ENCODE data around the gene NUFIP1. TPM values are rescaled to one million over a fixed set of nuclear protein-coding genes. Genes with fewer than 3 reads are reported as not detected.

The NUFIP1 gene
- total RNA-seq, 1 donor from 2014 or later, result 4.2 TPM

Other genes with a start within 250 kb of the NUFIP1 start
- gene GPALPP1, start 67 bp upstream of the NUFIP1 start, total RNA-seq, result 24.4 TPM
- gene GTF2F2, start 131.0 kb upstream of the NUFIP1 start, total RNA-seq, result 14.6 TPM
- not detected for gene KCTD4, start 211.6 kb upstream of the NUFIP1 start, total RNA-seq